Measurements from ENCODE around the gene FAM151A.

- TF ChIP-seq, protein P1, sequence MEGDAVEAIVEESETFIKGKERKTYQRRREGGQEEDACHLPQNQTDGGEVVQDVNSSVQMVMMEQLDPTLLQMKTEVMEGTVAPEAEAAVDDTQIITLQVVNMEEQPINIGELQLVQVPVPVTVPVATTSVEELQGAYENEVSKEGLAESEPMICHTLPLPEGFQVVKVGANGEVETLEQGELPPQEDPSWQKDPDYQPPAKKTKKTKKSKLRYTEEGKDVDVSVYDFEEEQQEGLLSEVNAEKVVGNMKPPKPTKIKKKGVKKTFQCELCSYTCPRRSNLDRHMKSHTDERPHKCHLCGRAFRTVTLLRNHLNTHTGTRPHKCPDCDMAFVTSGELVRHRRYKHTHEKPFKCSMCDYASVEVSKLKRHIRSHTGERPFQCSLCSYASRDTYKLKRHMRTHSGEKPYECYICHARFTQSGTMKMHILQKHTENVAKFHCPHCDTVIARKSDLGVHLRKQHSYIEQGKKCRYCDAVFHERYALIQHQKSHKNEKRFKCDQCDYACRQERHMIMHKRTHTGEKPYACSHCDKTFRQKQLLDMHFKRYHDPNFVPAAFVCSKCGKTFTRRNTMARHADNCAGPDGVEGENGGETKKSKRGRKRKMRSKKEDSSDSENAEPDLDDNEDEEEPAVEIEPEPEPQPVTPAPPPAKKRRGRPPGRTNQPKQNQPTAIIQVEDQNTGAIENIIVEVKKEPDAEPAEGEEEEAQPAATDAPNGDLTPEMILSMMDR (IDR thresholded peaks at IDR 0.05) = no peak
- TF ChIP-seq POLR2A (IDR thresholded peaks at IDR 0.05) = no peak
These were observed 49.1 kb downstream of the FAM151A start for GRCh38 chr1:54574158-54574778.
